Activated CD4-positive, alpha-beta memory T cell treated with anti-CD3 and anti-CD28 coated beads for 36 hours (primary cell): Measurements from ENCODE around the gene NIPAL3. TPM values are rescaled to one million over a fixed set of nuclear protein-coding genes. Genes with fewer than 3 reads are reported as not detected.

Source experiments
- total RNA-seq, 2 experiments: library from RNA; stranded (reverse); gene quantifications; one replicate each; pipeline ENCODE4 v1.2.3, GENCODE V29; 2021

Gene NIPAL3
- total RNA-seq, 2 experiments from 2014 or later = 39.3 to 42.4 TPM

Other genes starting within 250 kb of the NIPAL3 start
- gene IFNLR1, start 228.5 kb upstream of the NIPAL3 start, total RNA-seq = 1 to 10 TPM; 6.2 to 10.0 TPM
- gene GRHL3, start 96.4 kb upstream of the NIPAL3 start, total RNA-seq = not detected
- 1 to 10 TPM; 7.5 to 8.3 TPM for gene STPG1, start 2.0 kb upstream of the NIPAL3 start, total RNA-seq
- 10 to 100 TPM; 71.3 to 78.8 TPM for gene RCAN3, start 87.0 kb downstream of the NIPAL3 start, total RNA-seq
- under 1 TPM; 0.05 to 0.07 TPM for gene NCMAP, start 140.3 kb downstream of the NIPAL3 start, total RNA-seq
- gene SRRM1, start 227.5 kb downstream of the NIPAL3 start, total RNA-seq = 100 to 1,000 TPM; 225 to 227 TPM